Globus pallidus (tissue), 1 donor: Measurements from ENCODE around the gene MRC2.
A peak's percentile ranks its signal among the peaks of the same experiment; 100 is the strongest.

ENCODE experiments used
- DNase-seq: peaks from one replicate; pipeline ENCODE4 v3.0.0-alpha.2; 2015; ENCODE audit warnings: low spot score

Gene MRC2

DNA sequence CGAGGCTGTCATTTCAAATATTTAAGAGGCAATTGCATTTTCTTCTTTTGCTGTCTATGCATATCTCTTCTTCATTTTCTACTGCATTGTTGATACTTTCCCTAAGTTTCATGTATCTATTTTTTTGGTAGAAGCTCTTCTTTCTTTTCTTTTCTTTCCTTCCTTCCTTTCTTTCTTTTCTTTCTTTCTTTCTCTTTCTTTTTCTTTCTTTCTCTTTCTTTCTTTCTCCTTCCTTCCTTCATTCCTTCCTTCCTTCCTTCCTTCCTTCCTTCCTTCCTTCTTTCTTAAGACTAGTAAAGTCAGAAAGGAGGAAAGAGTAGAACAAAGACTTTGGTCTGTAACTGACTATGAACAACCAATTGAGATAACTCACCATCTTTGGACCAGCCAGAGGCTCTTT is 33.9 kb downstream of the MRC2 start:
- DNase-seq: no peak

DNA sequence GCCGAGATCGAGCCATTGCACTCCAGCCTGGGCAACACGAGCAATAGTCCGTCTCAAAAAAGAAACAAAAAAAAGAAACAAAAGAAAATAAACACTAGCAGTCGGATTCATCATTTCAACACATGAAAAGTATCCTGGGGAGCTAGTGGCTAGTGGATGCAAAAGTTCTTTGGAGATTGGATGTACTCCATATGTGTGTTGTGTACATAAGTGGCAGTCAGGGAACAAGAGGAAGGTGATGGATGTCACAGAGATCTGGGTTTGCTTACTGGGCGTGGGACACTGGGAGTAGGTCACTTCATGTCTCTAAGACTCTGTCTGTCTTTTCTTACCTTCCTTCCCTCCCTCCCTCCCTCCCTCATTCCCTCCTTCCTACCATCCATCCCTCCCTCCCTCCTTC is 35.4 kb downstream of the MRC2 start:
- DNase-seq: no peak

DNA sequence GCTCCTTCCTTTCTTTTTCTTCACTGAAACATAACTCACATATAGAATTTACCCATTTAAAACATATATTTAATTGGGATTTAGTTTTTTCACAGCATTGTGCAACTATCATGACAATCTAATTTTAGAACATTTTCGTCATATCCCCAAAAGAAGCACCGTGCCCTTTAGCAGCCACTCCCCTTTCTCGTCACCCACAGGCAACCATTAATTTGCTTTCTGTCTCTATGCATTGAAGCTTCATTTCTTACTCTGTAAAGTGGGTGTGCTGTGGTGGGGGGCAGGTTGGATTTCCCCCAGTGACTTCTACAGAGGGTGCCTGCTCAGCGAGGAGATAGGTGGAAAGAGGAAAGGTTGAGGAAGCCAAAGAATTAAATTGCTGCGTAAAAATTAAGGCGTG is 35.8 kb downstream of the MRC2 start:
- DNase-seq: no peak

DNA sequence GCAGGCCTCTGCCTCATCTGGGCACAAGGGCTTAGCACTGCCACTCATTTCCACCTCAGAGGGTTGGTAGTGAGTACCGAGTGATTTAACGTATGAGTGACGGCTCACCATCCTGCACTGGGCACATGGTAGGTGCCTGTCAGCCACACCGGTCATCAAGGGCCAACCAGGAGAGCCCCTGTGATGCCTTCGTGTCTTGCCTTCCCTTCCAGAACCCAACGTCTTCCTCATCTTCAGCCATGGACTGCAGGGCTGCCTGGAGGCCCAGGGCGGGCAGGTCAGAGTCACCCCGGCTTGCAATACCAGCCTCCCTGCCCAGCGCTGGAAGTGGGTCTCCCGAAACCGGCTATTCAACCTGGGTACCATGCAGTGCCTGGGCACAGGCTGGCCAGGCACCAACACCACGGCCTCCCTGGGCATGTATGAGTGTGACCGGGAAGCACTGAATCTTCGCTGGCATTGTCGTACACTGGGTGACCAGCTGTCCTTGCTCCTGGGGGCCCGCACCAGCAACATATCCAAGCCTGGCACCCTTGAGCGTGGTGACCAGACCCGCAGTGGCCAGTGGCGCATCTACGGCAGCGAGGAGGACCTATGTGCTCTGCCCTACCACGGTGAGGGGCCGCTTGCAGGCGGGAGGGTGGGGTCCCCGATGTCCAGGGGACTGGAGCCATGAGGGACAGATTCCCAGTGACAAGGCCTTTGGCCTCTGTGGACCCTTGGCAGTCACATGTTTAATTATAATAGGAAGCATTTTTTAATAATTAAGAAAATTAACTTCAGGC is 37.1 kb downstream of the MRC2 start:
- DNase-seq: no peak

DNA sequence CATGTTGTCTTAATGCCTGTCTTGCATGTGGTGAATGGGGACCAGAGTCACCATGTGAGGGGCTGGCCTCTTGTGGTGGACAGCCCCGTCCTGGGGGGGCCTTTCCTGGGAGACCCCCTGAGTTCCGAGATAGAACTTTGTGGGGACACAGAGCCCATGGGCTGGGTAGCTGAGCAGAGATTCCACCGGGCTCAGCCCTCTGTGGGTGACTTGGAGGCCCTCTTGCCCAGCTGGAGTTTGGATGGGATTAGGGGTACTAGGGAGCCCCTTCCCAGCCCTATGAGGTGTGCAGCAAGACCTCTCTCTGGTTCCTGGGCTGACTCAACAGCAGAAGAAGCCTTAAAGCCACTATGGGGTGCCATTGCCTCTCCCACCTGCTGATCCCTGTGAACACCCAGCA is 38.1 kb downstream of the MRC2 start:
- no peak for DNase-seq

DNA sequence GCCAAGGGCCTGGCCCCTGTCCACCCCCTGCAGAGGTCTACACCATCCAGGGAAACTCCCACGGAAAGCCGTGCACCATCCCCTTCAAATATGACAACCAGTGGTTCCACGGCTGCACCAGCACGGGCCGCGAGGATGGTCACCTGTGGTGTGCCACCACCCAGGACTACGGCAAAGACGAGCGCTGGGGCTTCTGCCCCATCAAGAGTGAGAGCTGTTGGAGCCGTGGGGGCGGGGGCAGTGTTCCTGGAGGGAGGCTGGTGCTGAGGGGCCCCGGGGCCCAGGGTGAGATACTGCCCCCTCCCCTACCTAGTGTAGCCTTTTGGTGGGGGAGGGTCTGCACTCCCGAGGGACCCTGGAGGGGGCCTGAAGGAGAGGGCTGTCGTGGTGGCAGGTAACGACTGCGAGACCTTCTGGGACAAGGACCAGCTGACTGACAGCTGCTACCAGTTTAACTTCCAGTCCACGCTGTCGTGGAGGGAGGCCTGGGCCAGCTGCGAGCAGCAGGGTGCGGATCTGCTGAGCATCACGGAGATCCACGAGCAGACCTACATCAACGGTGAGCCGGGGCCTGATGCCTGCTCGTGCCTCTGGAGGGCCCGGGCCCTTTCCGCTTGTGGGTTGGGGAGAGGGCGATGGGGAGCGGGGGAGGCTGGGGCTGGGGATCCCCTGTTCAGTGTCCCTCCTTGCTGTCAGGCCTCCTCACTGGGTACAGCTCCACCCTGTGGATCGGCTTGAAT is 38.8 kb downstream of the MRC2 start:
- no peak for DNase-seq

DNA sequence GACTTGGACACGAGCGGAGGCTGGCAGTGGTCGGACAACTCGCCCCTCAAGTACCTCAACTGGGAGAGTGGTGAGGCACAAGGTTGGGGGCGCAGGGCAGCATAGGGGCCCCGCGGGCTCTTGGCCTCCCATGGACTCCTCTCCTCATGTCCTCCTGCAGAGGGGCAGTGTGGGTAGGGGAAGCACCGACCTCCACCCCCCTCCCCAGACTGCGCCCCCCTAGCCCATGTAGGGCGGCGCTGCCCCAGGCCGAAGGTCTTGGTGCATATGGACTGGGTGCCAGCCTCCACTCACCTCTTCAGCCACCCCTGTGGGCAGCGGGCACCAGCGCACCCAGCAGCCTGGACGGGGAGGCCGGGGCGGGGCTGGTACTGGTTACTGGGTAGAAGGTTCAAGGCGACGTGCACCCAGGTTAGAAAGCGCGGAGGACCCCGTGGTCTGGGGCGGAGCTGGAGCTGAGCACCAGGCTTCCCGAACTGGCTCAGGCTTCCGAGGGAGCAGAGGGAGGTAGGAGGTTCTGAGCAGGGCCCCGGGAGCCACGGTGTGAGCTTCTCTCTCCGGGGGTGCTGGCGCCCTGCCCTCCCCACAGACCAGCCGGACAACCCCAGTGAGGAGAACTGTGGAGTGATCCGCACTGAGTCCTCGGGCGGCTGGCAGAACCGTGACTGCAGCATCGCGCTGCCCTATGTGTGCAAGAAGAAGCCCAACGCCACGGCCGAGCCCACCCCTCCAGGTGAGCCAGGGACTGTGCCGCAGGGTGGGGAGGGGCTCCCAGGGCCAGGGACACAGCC is 39.5 kb downstream of the MRC2 start:
- no peak for DNase-seq

DNA sequence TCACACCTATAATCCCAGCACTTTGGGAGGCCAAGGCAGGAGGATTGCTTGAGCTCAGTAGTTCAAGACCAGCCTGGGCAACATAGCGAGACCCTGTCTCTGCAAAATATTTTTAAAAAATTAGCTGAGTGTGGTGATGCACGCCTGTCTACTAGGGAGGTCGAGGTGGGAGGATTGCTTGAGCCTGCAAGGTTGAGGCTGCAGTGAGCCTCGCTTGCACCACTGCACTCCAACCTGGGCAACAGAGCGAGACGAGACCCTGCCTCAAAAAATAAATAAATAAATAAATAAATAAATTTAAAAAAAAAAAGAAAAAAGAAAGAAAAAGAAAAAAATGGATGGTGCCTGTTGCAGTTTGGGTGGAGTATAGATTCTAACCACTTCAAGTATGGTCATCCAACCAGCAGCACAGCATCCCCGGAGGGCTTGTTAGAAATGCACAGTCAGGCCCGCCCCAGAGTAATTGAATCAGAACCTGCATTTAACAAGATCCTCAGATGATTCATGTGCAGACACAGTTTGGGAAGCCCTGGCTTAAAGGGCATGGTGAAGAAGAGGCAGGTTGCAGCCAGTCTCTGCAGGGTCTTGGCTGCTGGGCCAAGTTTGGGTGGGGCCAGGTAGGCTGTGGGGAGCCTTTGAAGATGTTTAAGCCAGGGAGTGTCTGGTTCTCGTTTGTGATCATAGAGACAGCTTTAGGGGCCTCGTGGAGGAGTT is 40.8 kb downstream of the MRC2 start:
- no peak for DNase-seq

DNA sequence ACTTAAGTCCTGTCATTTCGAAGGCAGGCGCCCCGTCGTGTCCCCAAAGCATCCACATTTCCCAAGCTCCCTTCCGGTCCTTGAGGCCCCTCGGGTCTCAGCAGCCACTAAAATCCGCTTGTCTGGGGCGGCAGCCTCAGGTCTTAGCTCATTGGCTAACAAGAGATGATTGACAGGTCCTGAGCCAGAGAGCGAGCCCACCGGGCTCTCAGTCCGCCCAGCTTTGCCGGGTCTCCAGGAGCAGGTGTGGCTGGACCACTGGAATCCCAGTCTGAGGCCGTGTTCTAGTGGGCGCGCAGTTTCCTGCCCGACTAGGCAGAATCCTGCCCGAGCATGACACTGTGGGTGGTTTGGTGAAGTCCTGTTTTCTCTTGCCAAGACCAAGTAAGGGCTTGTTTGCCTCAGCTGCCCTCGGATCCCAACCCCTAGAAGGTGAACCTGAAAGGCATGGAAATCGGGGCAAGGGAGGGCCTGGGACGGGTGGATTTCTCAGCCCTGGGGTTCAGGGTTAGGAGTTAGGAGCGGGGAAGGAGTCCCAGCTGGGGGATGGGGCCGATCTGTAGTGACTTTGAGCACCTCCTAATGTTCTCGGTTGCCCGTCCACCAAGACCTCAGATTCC is 42.8 kb downstream of the MRC2 start:
- DNase-seq: no peak

DNA sequence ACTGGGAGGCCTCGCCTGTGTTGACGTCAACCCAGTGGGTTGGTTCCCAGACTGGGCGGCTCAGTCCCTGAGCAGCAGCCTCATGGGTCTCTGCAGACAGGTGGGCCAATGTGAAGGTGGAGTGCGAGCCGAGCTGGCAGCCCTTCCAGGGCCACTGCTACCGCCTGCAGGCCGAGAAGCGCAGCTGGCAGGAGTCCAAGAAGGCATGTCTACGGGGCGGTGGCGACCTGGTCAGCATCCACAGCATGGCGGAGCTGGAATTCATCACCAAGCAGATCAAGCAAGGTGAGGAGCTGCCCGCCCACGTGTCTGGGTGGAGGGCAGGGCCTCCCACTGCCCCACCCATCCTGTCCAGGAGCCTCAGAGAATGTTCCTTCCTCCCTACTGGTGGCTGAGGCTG is 44.1 kb downstream of the MRC2 start:
- DNase-seq: no peak

DNA sequence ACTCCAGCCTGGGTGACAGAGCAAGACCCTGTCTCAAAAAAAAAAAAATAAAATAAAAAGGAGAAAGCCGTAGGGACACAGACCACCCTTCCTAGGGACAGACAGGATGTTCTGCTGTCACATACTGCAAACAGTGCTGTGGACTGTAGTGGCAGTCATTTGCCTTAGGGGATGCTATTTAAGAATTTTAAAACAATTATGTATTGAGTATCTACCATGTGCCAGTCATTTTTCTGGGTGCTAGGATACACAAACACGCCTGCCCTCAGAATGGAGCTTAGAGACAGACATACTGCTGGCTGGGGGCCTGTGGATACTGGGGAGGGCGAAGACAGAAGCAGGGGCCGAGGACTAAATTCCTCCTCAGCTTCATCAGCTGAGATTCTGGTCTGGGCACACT is 45.5 kb downstream of the MRC2 start:
- no peak for DNase-seq

DNA sequence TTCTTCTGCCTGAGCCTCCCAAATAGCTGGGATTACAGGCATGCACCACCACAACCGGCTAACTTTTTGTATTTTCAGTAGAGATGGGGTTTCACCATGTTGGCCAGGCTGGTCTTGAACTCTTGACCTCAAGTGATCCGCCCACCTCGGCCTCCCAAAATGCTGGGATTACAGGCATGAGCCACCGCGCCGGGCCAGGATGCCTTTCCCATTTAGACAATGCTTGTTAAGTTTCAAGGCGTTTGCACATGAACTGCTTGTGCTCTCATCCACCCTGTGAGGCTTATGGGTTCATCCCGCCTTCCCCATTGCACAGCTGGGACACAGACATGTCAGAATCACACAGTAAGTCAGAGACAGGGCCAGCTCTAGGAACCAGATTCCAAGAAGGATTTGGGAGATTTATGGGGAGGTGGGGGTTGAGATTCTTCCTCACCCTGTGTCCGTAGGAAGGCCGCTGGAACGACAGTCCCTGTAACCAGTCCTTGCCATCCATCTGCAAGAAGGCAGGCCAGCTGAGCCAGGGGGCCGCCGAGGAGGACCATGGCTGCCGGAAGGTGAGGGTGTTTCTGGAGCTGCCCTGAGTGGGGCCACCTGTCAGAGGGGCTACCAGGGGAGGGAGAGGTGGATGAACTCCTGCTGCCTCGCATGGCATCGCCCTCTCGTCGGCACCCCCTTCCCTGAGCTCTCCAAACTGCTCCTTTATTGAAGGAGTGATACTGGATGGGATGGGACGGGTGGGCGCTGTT is 46.3 kb downstream of the MRC2 start:
- DNase-seq: no peak

DNA sequence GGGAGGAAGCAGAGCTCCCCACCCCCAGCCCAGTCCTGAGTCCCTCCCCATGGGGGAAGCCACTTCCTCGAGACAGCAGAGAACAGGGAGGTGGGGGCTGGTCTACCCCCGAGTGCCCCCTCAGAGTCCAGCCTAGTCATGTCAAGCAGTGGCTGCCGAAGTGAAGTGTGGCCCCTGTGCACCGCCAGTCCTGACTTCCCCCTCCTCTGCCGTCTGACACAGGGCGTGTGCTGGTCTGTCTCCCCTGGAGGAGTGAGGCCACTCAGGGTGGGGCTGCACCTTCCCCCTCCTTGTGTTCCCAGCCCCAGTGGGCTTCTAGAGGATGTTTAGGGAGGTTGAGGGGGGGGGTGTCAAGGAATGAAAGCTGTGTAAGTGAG is 46.9 kb downstream of the MRC2 start:
- no peak for DNase-seq

DNA sequence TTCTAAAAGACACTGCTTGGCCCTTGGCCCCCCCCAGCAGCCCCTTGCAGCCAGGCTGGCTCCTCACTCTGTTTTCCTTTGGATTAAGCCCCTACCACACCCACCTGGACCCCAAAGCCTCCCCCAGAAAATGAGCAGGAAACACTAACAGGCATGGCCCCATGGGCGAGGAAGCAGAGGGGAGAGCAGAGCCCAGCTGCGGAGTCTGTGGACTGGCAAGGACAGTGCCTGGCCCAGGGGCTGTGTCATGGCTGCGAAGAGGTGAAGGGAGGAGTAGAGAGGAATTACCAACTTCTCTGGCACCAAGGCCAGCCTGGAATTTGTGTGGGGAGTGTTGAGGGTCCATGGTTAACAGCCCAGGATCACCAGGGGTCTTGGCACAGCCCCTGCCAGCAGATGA is 47.4 kb downstream of the MRC2 start:
- DNase-seq: no peak

DNA sequence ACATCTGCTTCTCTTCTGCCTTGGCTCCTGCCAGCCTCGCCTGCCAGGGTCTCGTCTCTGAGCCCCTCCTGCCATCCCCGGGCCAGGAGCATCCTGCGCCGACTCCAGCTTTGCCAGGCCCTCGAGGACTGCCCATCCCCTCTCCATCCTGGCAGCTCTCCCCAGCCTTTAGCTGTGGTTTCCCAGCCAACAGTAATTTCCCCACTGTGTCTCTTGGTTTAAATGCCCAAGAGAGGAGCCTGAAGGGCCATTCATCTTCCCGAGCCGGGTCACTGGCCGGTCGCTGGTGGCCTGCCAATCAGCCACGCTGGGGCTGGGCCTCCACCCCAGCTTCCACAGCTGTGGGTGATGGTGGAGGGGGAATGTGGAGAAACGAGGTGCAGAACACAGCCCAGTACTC is 47.8 kb downstream of the MRC2 start:
- DNase-seq: peak; percentile 69

DNA sequence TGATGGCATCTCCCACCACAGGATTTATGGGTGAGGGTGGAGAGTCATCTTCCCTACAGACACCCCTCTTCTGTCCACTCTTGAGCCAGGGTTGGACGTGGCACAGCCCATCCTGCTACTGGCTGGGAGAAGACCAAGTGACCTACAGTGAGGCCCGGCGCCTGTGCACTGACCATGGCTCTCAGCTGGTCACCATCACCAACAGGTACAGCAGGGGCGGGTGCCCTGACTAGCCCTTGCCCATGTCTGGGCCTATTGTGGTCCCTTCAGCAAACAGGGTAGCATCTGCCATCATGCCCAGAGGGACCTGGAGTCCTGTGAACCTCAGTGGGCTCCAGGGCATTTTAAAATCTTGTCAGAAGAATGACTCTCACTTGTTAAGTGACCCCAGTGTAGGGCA is 48.2 kb downstream of the MRC2 start:
- DNase-seq: no peak

DNA sequence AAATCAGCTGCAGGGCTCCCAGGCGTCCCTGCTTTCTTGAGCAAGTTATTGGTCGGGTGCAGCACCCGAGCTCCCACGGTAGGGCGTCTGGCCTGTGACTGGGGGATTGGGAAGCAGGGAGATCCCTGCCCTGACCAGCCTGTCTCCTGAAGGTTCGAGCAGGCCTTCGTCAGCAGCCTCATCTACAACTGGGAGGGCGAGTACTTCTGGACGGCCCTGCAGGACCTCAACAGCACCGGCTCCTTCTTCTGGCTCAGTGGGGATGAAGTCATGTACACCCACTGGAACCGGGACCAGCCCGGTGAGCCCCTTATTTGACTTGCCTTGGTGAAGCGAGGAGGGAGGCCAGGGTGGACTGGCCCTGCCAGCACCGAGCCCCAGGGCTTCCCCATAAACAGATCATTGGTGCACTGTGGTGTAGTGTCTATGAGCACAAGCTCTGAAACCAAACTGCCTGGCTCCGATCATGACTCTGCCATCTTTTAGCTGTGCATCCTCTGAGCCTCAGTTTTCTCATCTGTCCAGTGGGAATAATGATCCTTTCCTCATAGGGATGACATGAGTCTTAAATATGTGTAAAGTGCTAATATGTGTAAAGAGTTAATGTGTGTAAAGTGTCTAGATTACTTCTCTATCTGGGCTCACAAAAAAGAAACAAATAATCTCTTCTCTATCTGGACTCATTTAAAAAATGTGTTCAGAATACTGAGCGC is 48.9 kb downstream of the MRC2 start:
- no peak for DNase-seq

DNA sequence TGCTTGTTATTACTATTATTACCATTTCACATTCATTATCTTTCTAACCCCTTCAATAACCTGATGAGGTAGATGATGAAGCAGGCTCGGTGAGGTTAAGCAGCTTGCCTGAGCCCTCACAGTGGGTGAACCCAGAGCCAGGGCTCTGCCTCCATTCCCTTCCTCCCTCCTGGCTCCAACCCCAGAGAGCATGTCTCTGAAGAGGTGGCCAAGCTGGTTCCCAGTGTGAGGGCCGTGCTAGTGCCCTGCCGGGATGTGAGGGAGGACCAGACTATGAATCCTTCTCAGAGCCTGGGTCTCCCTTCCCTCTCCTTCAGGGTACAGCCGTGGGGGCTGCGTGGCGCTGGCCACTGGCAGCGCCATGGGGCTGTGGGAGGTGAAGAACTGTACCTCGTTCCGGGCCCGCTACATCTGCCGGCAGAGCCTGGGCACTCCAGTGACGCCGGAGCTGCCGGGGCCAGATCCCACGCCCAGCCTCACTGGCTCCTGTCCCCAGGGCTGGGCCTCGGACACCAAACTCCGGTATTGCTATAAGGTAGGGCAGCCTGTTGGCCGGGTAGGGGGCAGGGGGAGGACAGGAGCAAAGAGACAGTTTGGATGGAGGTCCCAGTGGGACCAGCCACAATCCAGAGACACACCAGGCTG is 49.6 kb downstream of the MRC2 start:
- DNase-seq: no peak

DNA sequence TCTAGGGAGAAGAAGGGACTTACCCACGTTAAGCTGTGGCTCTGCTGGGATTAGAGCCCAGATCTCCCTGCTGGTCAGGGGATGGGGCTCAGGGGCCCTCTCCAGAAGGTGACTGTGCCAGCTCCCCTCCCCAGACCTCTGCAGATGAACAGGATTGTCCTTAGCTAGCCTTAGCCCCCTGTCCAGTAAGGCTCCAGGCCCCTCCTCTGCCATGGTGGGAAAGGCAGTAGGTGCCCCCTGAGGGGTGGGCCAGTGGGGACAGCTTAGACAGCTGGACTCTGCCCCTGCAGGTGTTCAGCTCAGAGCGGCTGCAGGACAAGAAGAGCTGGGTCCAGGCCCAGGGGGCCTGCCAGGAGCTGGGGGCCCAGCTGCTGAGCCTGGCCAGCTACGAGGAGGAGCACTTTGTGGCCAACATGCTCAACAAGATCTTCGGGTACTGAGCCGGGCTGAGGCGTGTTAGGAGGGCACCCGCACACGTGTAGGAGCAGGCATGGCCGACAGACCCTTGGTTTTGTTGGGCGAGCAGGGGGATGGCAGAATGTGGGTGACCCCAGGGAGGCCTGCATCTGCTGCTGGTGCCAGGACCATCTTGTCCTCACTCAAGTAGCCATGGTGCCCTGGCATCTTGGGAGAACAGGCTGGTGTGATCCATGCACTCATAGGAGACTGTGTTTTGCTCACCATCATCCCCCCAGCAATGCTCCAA is 50.9 kb downstream of the MRC2 start:
- no peak for DNase-seq
